Measurements from ENCODE around the gene DBH. TPM values are rescaled to one million over a fixed set of nuclear protein-coding genes. Genes with fewer than 3 reads are reported as not detected.

The DBH gene
- total and polyA plus RNA-seq, 10 of the 15 experiments (the other 5 are each of a cell fraction or from before 2014, with no cell fraction given), result not detected

- H3K27me3 ChIP-seq (replicated peaks in 1 of 2; ENCODE audit: control insufficient read depth in 2 of 2, insufficient read depth in 2 of 2, low read length in 1 of 2), result peaks cover 0 to 5% of the 10 kb centered on the region in 2 experiments; a peak in 3 of 4 replicates
- no peak overlapping the region for H2AFZ ChIP-seq (ENCODE audit: control insufficient read depth, low read depth, low read length)
- no peak for DNase-seq (ENCODE audit: low read depth, low spot score)
- ChIA-PET POLR2A (no interaction called here), RAD21 (ENCODE audit: unreplicated experiment) (no interaction called here), CTCF (no interaction called here), SMC1A (ENCODE audit: uncharacterized antibody, unreplicated experiment) (no interaction called here)
- in situ Hi-C loops (cut with MboI) (no loop called here), intact Hi-C loops (cut with micrococcal nuclease; ENCODE audit: unreplicated experiment) (no loop called here)
- no peak overlapping the region for H3K9ac ChIP-seq (ENCODE audit: control insufficient read depth, insufficient read depth, low read length)
- no peak overlapping the region for H3K4me2 ChIP-seq (ENCODE audit: control insufficient read depth, insufficient read depth)
- no peak for ATAC-seq
- no peak for FAIRE-seq
- H3K9me3 ChIP-seq (replicated peaks; ENCODE audit: control insufficient read depth, insufficient read depth, low read length), result no peaks in the 10 kb centered on the region
- H4K20me1 ChIP-seq (ENCODE audit: control insufficient read depth, insufficient read depth), result no peaks in the 10 kb centered on the region
- H3K4me3 ChIP-seq, result no peak overlapping the region
- no TSS peak for BruUV-seq (replicated peaks)
- no peak overlapping the region for H3K27ac ChIP-seq (ENCODE audit: control insufficient read depth, insufficient read depth)
- no peaks in the 10 kb centered on the region for H3K79me2 ChIP-seq (ENCODE audit: control insufficient read depth, insufficient read depth, low read length)
- no peaks in the 10 kb centered on the region for H3K36me3 ChIP-seq (ENCODE audit: control insufficient read depth in 2 of 2, insufficient read depth in 2 of 2, low read length in 1 of 2)
- 35% methylated on average over 12 of the region's 12 CpGs for WGBS (ENCODE audit: insufficient coverage, insufficient replicate concordance, low lambda C conversion rate, missing lambda C conversion rate)
- no peaks in the 10 kb centered on the region for H3K4me1 ChIP-seq (ENCODE audit: control insufficient read depth, insufficient read depth, low read length)
- TF ChIP-seq WRNIP1 (IDR thresholded peaks at IDR 0.05; ENCODE audit: borderline replicate concordance, low read depth, low read length), result no peak
- no peak for TF ChIP-seq E4F1 (IDR thresholded peaks at IDR 0.05; ENCODE audit: borderline replicate concordance, partially characterized antibody)
- no peak for TF ChIP-seq SMC3 (IDR thresholded peaks at IDR 0.05; ENCODE audit: borderline replicate concordance, low read length)
Observed at GRCh38 chr9:133636902-133637301, 739 bp downstream of the DBH start.

- no peak overlapping the region for H3K9ac ChIP-seq (ENCODE audit: control insufficient read depth, insufficient read depth, low read length)
- H3K4me3 ChIP-seq, result no peak overlapping the region
- no peaks in the 10 kb centered on the region for H3K36me3 ChIP-seq (ENCODE audit: control insufficient read depth in 2 of 2, insufficient read depth in 2 of 2, low read length in 1 of 2)
- SMC1A ChIA-PET (ENCODE audit: uncharacterized antibody, unreplicated experiment), result no interaction called here
- no peak overlapping the region for H3K27ac ChIP-seq (ENCODE audit: control insufficient read depth, insufficient read depth)
- intact Hi-C loops (cut with micrococcal nuclease; ENCODE audit: unreplicated experiment) (no loop called here), in situ Hi-C loops (cut with MboI) (no loop called here)
- H3K9me3 ChIP-seq (replicated peaks; ENCODE audit: control insufficient read depth, insufficient read depth, low read length), result no peaks in the 10 kb centered on the region
- peaks cover 0 to 5% of the 10 kb centered on the region in 2 experiments; a peak in 3 of 4 replicates for H3K27me3 ChIP-seq (replicated peaks in 1 of 2; ENCODE audit: control insufficient read depth in 2 of 2, insufficient read depth in 2 of 2, low read length in 1 of 2)
- no peak overlapping the region for H2AFZ ChIP-seq (ENCODE audit: control insufficient read depth, low read depth, low read length)
- ATAC-seq, result no peak
- H4K20me1 ChIP-seq (ENCODE audit: control insufficient read depth, insufficient read depth), result no peaks in the 10 kb centered on the region
- CTCF ChIA-PET, result no interaction called here
- 42% methylated on average over 12 of the region's 12 CpGs for WGBS (ENCODE audit: insufficient coverage, insufficient replicate concordance, low lambda C conversion rate, missing lambda C conversion rate)
- H3K4me2 ChIP-seq (ENCODE audit: control insufficient read depth, insufficient read depth), result no peak overlapping the region
- no peaks in the 10 kb centered on the region for H3K79me2 ChIP-seq (ENCODE audit: control insufficient read depth, insufficient read depth, low read length)
- RAD21 ChIA-PET (ENCODE audit: unreplicated experiment), result no interaction called here
- DNase-seq (ENCODE audit: low read depth, low spot score), result no peak
- POLR2A ChIA-PET, result no interaction called here
- TF ChIP-seq IRF5 (IDR thresholded peaks at IDR 0.05; ENCODE audit: borderline replicate concordance) (no peak), SMAD5 (IDR thresholded peaks at IDR 0.05; ENCODE audit: low read depth) (no peak)
- no TSS peak for BruUV-seq (replicated peaks)
- no peaks in the 10 kb centered on the region for H3K4me1 ChIP-seq (ENCODE audit: control insufficient read depth, insufficient read depth, low read length)
- FAIRE-seq, result no peak
Observed at GRCh38 chr9:133637451-133638055, 1.4 kb downstream of the DBH start.
